Measurements from ENCODE around the gene TRPM2.

The TRPM2 gene

DNA sequence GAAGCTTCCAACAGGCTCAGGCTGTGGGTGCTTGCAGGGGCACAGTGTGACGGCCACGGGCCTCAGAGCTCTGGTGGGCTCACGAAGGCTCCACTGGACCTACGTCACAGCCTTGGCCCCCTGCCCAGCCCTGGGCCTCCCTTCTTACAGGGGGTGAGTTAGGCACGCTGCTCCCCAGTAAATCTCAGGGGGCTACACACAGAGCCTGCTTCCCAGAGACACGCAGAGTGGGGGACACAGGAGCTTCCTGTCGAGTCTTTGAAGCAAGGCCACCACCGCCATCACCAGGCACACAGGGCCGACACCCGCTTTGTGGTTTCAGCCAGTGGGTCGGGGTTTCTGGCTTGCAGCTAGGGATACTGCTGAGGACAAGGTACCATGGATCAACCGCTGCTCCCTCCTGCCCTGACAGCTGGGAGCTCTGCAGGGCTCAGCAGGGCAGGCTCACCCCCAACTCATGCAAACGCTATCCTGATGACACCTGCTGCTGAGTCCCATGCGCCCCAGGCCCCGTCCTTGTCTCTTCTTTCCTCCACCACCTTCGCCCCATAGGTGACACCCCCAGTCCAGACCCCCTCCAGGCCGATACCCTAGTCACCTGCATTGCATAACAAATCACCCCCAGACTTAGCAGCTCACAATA, 8.8 kb upstream of the TRPM2 start:
- no peak overlapping the region for H3K4me3 ChIP-seq (ENCODE audit: low read depth, low read length)
- no peaks in the 10 kb centered on the region for H3K9me3 ChIP-seq (ENCODE audit: control insufficient read depth, low read length)
- TF ChIP-seq, protein P1, sequence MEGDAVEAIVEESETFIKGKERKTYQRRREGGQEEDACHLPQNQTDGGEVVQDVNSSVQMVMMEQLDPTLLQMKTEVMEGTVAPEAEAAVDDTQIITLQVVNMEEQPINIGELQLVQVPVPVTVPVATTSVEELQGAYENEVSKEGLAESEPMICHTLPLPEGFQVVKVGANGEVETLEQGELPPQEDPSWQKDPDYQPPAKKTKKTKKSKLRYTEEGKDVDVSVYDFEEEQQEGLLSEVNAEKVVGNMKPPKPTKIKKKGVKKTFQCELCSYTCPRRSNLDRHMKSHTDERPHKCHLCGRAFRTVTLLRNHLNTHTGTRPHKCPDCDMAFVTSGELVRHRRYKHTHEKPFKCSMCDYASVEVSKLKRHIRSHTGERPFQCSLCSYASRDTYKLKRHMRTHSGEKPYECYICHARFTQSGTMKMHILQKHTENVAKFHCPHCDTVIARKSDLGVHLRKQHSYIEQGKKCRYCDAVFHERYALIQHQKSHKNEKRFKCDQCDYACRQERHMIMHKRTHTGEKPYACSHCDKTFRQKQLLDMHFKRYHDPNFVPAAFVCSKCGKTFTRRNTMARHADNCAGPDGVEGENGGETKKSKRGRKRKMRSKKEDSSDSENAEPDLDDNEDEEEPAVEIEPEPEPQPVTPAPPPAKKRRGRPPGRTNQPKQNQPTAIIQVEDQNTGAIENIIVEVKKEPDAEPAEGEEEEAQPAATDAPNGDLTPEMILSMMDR (IDR thresholded peaks at IDR 0.05), result no peak
- H2AFZ ChIP-seq, result no peak overlapping the region
- peaks cover 7% of the 10 kb centered on the region for H3K4me1 ChIP-seq
- no peaks in the 10 kb centered on the region for H3K79me2 ChIP-seq
- no peaks in the 10 kb centered on the region for H3K27me3 ChIP-seq (ENCODE audit: control insufficient read depth, insufficient read depth, low read length)
- H3K36me3 ChIP-seq (ENCODE audit: control insufficient read depth, insufficient read depth, low read length), result no peaks in the 10 kb centered on the region
- H3K9ac ChIP-seq, result no peak overlapping the region
- no peak overlapping the region for H3K4me2 ChIP-seq (ENCODE audit: low read length)
- no peak overlapping the region for H3K27ac ChIP-seq

- no peak overlapping the region for H2AFZ ChIP-seq
- peaks cover 3% of the 10 kb centered on the region for H3K4me1 ChIP-seq
- H3K9me3 ChIP-seq (ENCODE audit: control insufficient read depth, low read length), result no peaks in the 10 kb centered on the region
- no peak overlapping the region for H3K4me2 ChIP-seq (ENCODE audit: low read length)
- no peaks in the 10 kb centered on the region for H3K27me3 ChIP-seq (ENCODE audit: control insufficient read depth, insufficient read depth, low read length)
- no peak overlapping the region for H3K27ac ChIP-seq
- TF ChIP-seq, protein P1 (IDR thresholded peaks at IDR 0.05), result no peak
- H3K79me2 ChIP-seq, result no peaks in the 10 kb centered on the region
- H3K9ac ChIP-seq, result no peak overlapping the region
- H3K36me3 ChIP-seq (ENCODE audit: control insufficient read depth, insufficient read depth, low read length), result no peaks in the 10 kb centered on the region
- no peak overlapping the region for H3K4me3 ChIP-seq (ENCODE audit: low read depth, low read length)
Observed at GRCh38 chr21:44345495-44345894, 7.9 kb upstream of the TRPM2 start.

- no peaks in the 10 kb centered on the region for H3K27me3 ChIP-seq (ENCODE audit: control insufficient read depth, insufficient read depth, low read length)
- H3K4me1 ChIP-seq, result no peaks in the 10 kb centered on the region
- TF ChIP-seq, protein P1 (IDR thresholded peaks at IDR 0.05), result no peak
- no peak overlapping the region for H3K9ac ChIP-seq
- no peaks in the 10 kb centered on the region for H3K79me2 ChIP-seq
- no peaks in the 10 kb centered on the region for H3K9me3 ChIP-seq (ENCODE audit: control insufficient read depth, low read length)
- H3K4me3 ChIP-seq (ENCODE audit: low read depth, low read length), result no peak overlapping the region
- H3K36me3 ChIP-seq (ENCODE audit: control insufficient read depth, insufficient read depth, low read length), result no peaks in the 10 kb centered on the region
- H2AFZ ChIP-seq, result no peak overlapping the region
- H3K27ac ChIP-seq, result no peak overlapping the region
- no peak overlapping the region for H3K4me2 ChIP-seq (ENCODE audit: low read length)
Observed at GRCh38 chr21:44347911-44348451, 5.4 kb upstream of the TRPM2 start.

DNA sequence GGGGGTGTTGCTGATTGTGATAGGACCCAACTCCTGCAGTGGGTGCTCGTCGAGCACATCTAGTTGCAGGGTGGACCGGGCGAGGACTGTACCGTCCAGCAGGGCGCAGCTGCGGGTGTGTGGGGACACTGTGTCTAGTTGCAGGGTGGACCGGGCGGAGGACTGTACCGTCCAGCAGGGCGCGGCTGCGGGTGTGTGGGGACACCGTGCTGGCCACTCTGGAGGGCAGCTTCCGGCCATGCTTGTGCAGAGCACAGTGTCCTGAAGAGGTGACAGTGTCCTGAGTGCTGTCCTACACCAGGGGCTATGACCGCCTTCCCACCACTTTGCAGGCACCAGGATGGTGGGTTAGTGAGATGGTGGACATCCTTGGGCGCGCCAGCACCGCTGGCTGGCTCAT, 4.6 kb upstream of the TRPM2 start:
- no peak overlapping the region for H3K4me3 ChIP-seq (ENCODE audit: low read depth, low read length)
- no peaks in the 10 kb centered on the region for H3K79me2 ChIP-seq
- H3K4me1 ChIP-seq, result no peaks in the 10 kb centered on the region
- TF ChIP-seq, protein P1 (IDR thresholded peaks at IDR 0.05), result no peak
- no peak overlapping the region for H3K27ac ChIP-seq
- no peaks in the 10 kb centered on the region for H3K27me3 ChIP-seq (ENCODE audit: control insufficient read depth, insufficient read depth, low read length)
- no peaks in the 10 kb centered on the region for H3K36me3 ChIP-seq (ENCODE audit: control insufficient read depth, insufficient read depth, low read length)
- no peak overlapping the region for H3K9ac ChIP-seq
- H3K4me2 ChIP-seq (ENCODE audit: low read length), result no peak overlapping the region
- H3K9me3 ChIP-seq (ENCODE audit: control insufficient read depth, low read length), result no peaks in the 10 kb centered on the region
- H2AFZ ChIP-seq, result no peak overlapping the region

- Histone ChIP-seq H3K4me3 (ENCODE audit: low read depth, low read length) (no peak overlapping the region), H3K4me2 (ENCODE audit: low read length) (no peak overlapping the region), H3K36me3 (ENCODE audit: control insufficient read depth, insufficient read depth, low read length) (no peaks in the 10 kb centered on the region), H3K27ac (no peak overlapping the region), H3K79me2 (no peaks in the 10 kb centered on the region), H3K4me1 (no peaks in the 10 kb centered on the region), H2AFZ (no peak overlapping the region), H3K9me3 (ENCODE audit: control insufficient read depth, low read length) (no peaks in the 10 kb centered on the region), H3K27me3 (ENCODE audit: control insufficient read depth, insufficient read depth, low read length) (no peaks in the 10 kb centered on the region), H3K9ac (no peak overlapping the region)
- TF ChIP-seq, protein P1 (IDR thresholded peaks at IDR 0.05), result no peak
Observed at GRCh38 chr21:44349416-44349846, 4.0 kb upstream of the TRPM2 start.
